Kidney epithelial cell (primary cell): ENCODE measurements around the gene RHEB. TPM values are rescaled to one million over a fixed set of nuclear protein-coding genes. Genes with fewer than 3 reads are reported as not detected.

ENCODE experiments used
- DNase-seq: peaks from one replicate; pipeline ENCODE4 v3.0.0-alpha.2; 2010; ENCODE audit warnings: low read depth
- H3K27me3 ChIP-seq: 2 replicates; pipeline ENCODE4 v1.6.0; 2011; ENCODE audit warnings: low read length; ENCODE audit not compliant: control insufficient read depth, insufficient read depth
- H3K36me3 ChIP-seq: 2 replicates; pipeline ENCODE4 v1.5.1; 2011; ENCODE audit warnings: low read length; ENCODE audit not compliant: control insufficient read depth, insufficient read depth
- H3K4me3 ChIP-seq: 2 replicates; pipeline ENCODE4 v1.5.1; 2011; ENCODE audit warnings: low read depth, mild to moderate bottlenecking, control low read depth, low read length
- total RNA-seq: library from RNA; depleted of rRNA; stranded (reverse); fragments of >200 nt; gene quantifications from 2 replicates; pipeline ENCODE4 v1.2.3, GENCODE V29; 2015
- TF ChIP-seq, protein P1 (sequence below): IDR thresholded peaks from 2 replicates; pipeline ENCODE4 v1.5.1; 2011; ENCODE audit warnings: mild to moderate bottlenecking, moderate library complexity, low read length, control low read depth, inconsistent platforms; ENCODE audit not compliant: insufficient read depth, poor library complexity, severe bottlenecking

RHEB gene
- total RNA-seq, 1 donor from 2014 or later: 139 TPM

DNA sequence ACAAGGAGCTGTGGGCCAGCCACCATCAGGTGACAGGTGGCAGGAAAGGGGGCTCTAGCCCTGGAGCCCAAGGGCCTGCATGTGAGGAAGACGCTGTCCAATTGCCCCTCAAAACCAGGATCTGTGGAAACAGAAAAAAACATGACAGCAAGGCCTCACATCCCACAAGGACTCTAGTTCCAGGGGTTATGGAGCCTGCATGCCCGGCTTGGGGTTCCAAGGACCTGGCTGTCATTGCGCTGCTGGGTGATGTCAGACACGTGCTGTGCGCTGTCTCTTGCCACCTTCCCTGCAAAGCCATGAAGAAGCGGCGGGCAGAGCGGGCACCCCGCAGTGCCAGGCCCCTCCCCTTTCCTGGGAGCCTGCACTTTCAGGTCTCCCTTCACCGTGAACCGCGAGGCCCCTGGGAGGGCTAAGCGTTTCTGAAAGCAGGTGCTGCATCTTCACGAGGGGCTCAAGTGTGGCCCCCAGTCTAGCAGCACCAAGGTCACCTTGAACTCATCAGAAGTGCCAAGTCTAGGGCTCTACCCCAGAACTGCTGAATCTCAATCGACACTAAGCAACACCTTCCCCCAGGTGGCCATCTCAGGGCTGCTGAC, 64.7 kb downstream of the RHEB start:
- TF ChIP-seq, protein P1, sequence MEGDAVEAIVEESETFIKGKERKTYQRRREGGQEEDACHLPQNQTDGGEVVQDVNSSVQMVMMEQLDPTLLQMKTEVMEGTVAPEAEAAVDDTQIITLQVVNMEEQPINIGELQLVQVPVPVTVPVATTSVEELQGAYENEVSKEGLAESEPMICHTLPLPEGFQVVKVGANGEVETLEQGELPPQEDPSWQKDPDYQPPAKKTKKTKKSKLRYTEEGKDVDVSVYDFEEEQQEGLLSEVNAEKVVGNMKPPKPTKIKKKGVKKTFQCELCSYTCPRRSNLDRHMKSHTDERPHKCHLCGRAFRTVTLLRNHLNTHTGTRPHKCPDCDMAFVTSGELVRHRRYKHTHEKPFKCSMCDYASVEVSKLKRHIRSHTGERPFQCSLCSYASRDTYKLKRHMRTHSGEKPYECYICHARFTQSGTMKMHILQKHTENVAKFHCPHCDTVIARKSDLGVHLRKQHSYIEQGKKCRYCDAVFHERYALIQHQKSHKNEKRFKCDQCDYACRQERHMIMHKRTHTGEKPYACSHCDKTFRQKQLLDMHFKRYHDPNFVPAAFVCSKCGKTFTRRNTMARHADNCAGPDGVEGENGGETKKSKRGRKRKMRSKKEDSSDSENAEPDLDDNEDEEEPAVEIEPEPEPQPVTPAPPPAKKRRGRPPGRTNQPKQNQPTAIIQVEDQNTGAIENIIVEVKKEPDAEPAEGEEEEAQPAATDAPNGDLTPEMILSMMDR: no peak
- Histone ChIP-seq H3K36me3 (no peaks in the 10 kb centered on the region), H3K4me3 (no peak overlapping the region), H3K27me3 (peaks cover 9% of the 10 kb centered on the region)
- DNase-seq: no peak

DNA sequence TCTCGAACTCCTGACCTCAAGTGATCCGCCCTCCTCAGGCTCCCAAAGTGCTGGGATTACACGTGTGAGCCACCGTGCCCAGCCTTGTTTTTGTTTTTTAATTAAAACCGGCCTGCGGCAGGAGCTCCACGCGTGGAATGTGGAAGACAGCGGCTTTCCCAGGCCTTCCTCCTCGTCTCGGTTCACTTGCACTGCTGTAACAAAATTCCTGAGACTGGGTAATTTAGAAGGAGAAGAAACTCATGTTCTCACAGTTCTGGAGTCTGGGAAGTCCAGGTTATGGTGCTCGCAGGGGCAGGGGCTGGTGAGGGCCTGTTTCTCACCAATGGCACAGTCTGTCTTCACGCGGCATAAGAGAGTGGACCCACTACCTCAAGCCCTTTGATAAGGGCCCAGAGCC, 65.4 kb downstream of the RHEB start:
- peaks cover 9% of the 10 kb centered on the region for H3K27me3 ChIP-seq
- TF ChIP-seq, protein P1: no peak
- H3K4me3 ChIP-seq: no peak overlapping the region
- no peaks in the 10 kb centered on the region for H3K36me3 ChIP-seq
- DNase-seq: peak; percentile 37

- no peak for DNase-seq
- Histone ChIP-seq H3K36me3 (no peaks in the 10 kb centered on the region), H3K27me3 (peaks cover 9% of the 10 kb centered on the region), H3K4me3 (no peak overlapping the region)
- TF ChIP-seq, protein P1: no peak
Observed at GRCh38 chr7:151453326-151453791, 66.3 kb downstream of the RHEB start.

- Histone ChIP-seq H3K27me3 (peaks cover 9% of the 10 kb centered on the region), H3K4me3 (no peak overlapping the region), H3K36me3 (no peaks in the 10 kb centered on the region)
- TF ChIP-seq, protein P1: no peak
- DNase-seq: no peak
Observed at GRCh38 chr7:151452680-151453325, 66.9 kb downstream of the RHEB start.

DNA sequence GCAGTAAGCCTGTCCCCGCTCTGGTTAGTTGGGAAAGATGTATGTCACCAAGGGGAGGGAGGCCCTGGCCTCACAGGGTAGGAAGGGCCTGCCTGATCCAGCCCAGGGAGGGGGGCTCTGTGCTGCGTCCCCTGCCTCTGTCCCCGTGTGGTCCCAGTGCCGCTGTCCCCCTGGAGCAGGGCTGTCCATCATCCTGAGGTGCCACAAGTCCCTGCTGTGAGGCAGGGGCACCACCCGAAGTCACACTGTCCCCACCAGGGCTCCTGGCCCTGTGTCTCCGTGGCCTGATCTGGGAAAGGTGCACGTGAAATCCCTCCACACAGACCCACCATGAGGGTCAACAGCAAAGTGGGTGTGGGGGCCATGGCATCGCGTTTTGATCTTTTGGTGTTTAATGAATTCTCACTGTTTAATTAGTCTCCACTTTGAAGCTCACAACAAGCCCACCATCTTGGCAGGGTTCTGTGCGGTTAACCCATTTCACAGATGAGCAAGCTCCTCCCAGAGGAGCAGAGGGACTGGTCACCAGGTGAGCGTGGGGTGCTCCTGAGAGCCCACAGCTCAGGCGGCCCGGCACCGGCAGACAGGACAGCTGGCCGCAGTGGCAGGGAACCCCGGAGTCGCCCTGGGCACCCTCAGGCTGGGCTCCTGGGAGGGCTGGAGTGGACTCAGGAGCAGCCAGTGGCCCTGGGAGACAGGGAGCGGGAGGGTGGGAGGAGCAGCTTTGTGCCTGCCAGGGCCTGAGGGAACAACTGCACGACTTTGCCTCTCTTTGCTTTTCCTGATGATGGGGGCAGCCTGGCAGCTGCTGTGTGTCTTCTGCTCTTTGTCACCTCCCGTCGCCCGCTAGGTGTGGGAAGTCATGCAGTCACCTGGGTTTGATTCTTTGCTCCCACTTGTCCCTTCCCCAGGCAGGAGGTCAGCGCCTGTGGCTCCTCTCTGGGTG, 67.8 kb downstream of the RHEB start:
- H3K4me3 ChIP-seq: no peak overlapping the region

More for the DNA sequence above, 67.8 kb downstream of the RHEB start:
- H3K36me3 ChIP-seq: no peaks in the 10 kb centered on the region
- no peak for DNase-seq
- TF ChIP-seq, protein P1: no peak
- H3K27me3 ChIP-seq: peaks cover 9% of the 10 kb centered on the region
